Mesodermal cell (in vitro differentiated cells): Measurements from ENCODE around the gene NDUFAF3.
A peak's percentile ranks its signal among the peaks of the same experiment; 100 is the strongest.

Source experiments
- H3K27ac ChIP-seq: 2 replicates; pipeline ENCODE4 v1.7.0; 2013; ENCODE audit warnings: mild to moderate bottlenecking, low read depth, low read length, moderate library complexity; ENCODE audit not compliant: severe bottlenecking
- H3K36me3 ChIP-seq: 2 replicates; pipeline ENCODE4 v1.7.1; 2013; ENCODE audit warnings: mild to moderate bottlenecking, low read length, moderate library complexity; ENCODE audit not compliant: control insufficient read depth, insufficient read depth
- H3K4me1 ChIP-seq: one replicate; pipeline ENCODE4 v1.7.1; 2013; ENCODE audit warnings: mild to moderate bottlenecking, low read length; ENCODE audit not compliant: insufficient read depth, control insufficient read depth, poor library complexity, severe bottlenecking
- H3K4me3 ChIP-seq: 2 replicates; pipeline ENCODE4 v1.7.0; 2013; ENCODE audit warnings: low read length, control low read depth, mild to moderate bottlenecking; ENCODE audit not compliant: insufficient read depth, poor library complexity, severe bottlenecking; ENCODE audit errors: extremely low read depth
- H3K9me3 ChIP-seq: 2 replicates; pipeline ENCODE4 v1.7.1; 2013; ENCODE audit warnings: mild to moderate bottlenecking, low read length, moderate library complexity; ENCODE audit not compliant: control insufficient read depth
- WGBS, 2 experiments: methylation state at CpG; one replicate each; pipeline ENCODE4 v1.1.5; 2013; ENCODE audit warnings: missing lambda C conversion rate in 2 of 2; ENCODE audit not compliant: insufficient coverage in 2 of 2; 5-methylcytosine and 5-hydroxymethylcytosine counted together

The NDUFAF3 gene

GRCh38 chr3:48989796-48990635 is 31.9 kb upstream of the NDUFAF3 start, which contains the start of gene P4HTM:
Gene P4HTM (plus strand): TSS chr3:48990241. CDS start chr3:48990257, 16 bp downstream.
- Histone ChIP-seq H3K9me3 (no peaks in the 10 kb centered on the region), H3K4me1 (no peaks in the 10 kb centered on the region), H3K4me3 (peak within 1 kb of the TSS; percentile 61), H3K36me3 (peaks cover 12% of the 10 kb centered on the region), H3K27ac (peak within 1 kb of the TSS; percentile 97)
- WGBS, 2 experiments, result 0 to 1% methylated on average over 67 to 85 of the region's 91 CpGs

- Histone ChIP-seq H3K9me3 (no peaks in the 10 kb centered on the region), H3K27ac (peak overlapping the region; percentile 97), H3K36me3 (peaks cover 10% of the 10 kb centered on the region), H3K4me1 (no peaks in the 10 kb centered on the region), H3K4me3 (peak overlapping the region; percentile 61)
- WGBS, 2 experiments, result 9 to 13% methylated on average over 35 to 38 of the region's 40 CpGs
Observed at GRCh38 chr3:48990636-48991469, 31.1 kb upstream of the NDUFAF3 start.

GRCh38 chr3:48991851-48992545 is 29.9 kb upstream of the NDUFAF3 start:
- Histone ChIP-seq H3K36me3 (peaks cover 15% of the 10 kb centered on the region), H3K27ac (no peak overlapping the region), H3K4me3 (no peak overlapping the region), H3K4me1 (no peaks in the 10 kb centered on the region), H3K9me3 (no peaks in the 10 kb centered on the region)
- 100% methylated on average over 1 to 2 of the region's 5 CpGs for whole genome bisulfite sequencing, 2 experiments

- peaks cover 3% of the 10 kb centered on the region for H3K4me1 ChIP-seq
- H3K36me3 ChIP-seq, result peaks cover 15% of the 10 kb centered on the region
- H3K27ac ChIP-seq, result no peak overlapping the region
- H3K4me3 ChIP-seq, result no peak overlapping the region
- no peaks in the 10 kb centered on the region for H3K9me3 ChIP-seq
Observed at GRCh38 chr3:48993834-48994233, 28.1 kb upstream of the NDUFAF3 start.

GRCh38 chr3:48996640-48997039 is 25.3 kb upstream of the NDUFAF3 start:
- peaks cover 15% of the 10 kb centered on the region for H3K36me3 ChIP-seq

GRCh38 chr3:48997102-48997635 is 24.8 kb upstream of the NDUFAF3 start:
- no peak overlapping the region for H3K27ac ChIP-seq
- peaks cover 3% of the 10 kb centered on the region for H3K4me1 ChIP-seq
- 91 to 95% methylated on average over 7 to 8 of the region's 8 CpGs for WGBS, 2 experiments
- no peak overlapping the region for H3K4me3 ChIP-seq
- H3K36me3 ChIP-seq, result peaks cover 15% of the 10 kb centered on the region
- no peaks in the 10 kb centered on the region for H3K9me3 ChIP-seq

More at GRCh38 chr3:48996640-48997039, 25.3 kb upstream of the NDUFAF3 start:
- Histone ChIP-seq H3K27ac (no peak overlapping the region), H3K4me3 (no peak overlapping the region), H3K4me1 (peaks cover 3% of the 10 kb centered on the region), H3K9me3 (no peaks in the 10 kb centered on the region)
- WGBS, 2 experiments, result 96 to 99% methylated on average over 8 of the region's 8 CpGs

GRCh38 chr3:48997714-48998637 is 23.9 kb upstream of the NDUFAF3 start:
- Histone ChIP-seq H3K27ac (no peak overlapping the region), H3K4me1 (peaks cover 3% of the 10 kb centered on the region), H3K9me3 (no peaks in the 10 kb centered on the region), H3K36me3 (peaks cover 15% of the 10 kb centered on the region), H3K4me3 (no peak overlapping the region)
- 84 to 89% methylated on average over 15 of the region's 20 CpGs for WGBS, 2 experiments

GRCh38 chr3:48999085-48999858 is 22.6 kb upstream of the NDUFAF3 start:
- no peak overlapping the region for H3K27ac ChIP-seq
- no peaks in the 10 kb centered on the region for H3K9me3 ChIP-seq
- peaks cover 12% of the 10 kb centered on the region for H3K36me3 ChIP-seq
- H3K4me1 ChIP-seq, result peaks cover 3% of the 10 kb centered on the region
- no peak overlapping the region for H3K4me3 ChIP-seq
- WGBS, 2 experiments, result 83 to 94% methylated on average over 6 to 8 of the region's 8 CpGs

GRCh38 chr3:49001155-49001554 is 20.8 kb upstream of the NDUFAF3 start:
- Histone ChIP-seq H3K4me1 (peaks cover 6% of the 10 kb centered on the region), H3K36me3 (peaks cover 4% of the 10 kb centered on the region), H3K4me3 (no peak overlapping the region), H3K27ac (no peak overlapping the region), H3K9me3 (no peaks in the 10 kb centered on the region)
- WGBS, 2 experiments, result 90 to 100% methylated on average over 6 of the region's 6 CpGs
